Kasumi-1 (cell line): ENCODE data around the gene RAB6B.

Experiments
- DNase-seq, 2 experiments: peaks; one replicate each; lab custom pipeline; 2025; lab: John Stamatoyannopoulos, UW

The RAB6B gene

DNA sequence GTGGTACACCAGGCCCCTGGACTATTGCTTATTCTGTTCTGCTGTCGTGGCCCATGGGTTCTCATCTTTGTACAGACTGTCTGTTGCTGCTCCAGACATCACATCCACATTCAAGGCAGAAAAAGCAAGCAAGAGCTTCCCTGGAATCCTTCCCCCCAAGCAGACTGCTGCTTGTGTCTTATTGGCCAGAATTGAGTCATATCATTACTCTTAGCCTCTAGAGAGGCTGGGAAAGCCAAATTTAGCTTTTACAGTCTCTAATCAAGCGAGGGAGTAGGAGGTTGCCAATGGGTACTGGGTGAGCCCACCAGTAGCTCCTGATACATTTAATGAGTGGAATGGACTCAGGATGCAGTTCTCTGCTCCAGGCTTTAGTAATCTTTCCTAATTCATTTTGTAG is 39.4 kb downstream of the RAB6B start:
- DNase-seq, result peak; percentile 46 to 49

- peak; percentile 84 to 90 for DNase-seq
Observed at GRCh38 chr3:133855772-133856171, 39.9 kb downstream of the RAB6B start.

GRCh38 chr3:133855002-133855370 is 40.7 kb downstream of the RAB6B start:
- no peak for DNase-seq

DNA sequence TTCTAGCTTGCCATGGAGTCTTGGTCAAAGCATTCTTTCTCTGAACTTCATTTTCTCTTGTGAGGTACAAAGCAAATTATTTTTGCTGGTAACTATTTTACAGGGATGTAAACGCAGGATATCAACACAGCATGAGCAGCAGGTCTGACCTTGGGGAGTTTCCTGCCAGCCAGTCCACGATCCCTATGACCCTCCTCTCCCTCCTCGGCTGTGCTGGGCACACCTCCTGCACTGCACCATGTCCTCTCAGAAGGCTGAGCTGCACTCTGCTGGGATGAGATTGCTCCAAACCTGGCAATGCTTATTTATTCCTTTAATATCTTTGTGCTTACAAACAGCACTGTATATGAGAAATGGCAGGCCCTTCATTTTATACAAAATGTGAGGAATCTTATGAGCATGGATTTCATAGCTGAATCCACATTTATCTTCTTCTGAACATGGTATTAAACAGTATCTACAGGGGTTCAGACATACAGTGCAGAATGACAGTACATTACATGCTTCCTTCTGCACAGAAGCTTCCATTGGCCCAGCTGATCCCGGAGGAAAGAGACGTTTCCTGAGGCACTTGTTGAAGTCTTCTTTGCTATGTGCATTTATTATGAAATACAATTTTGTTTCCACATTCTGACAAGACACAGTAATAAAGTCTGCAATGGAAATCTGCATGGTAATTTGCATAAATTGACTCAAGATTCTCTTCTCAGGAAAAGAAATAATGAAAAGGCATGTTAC is 41.2 kb downstream of the RAB6B start:
- no peak for DNase-seq

GRCh38 chr3:133853925-133854227 is 41.8 kb downstream of the RAB6B start:
- DNase-seq, result no peak

DNA sequence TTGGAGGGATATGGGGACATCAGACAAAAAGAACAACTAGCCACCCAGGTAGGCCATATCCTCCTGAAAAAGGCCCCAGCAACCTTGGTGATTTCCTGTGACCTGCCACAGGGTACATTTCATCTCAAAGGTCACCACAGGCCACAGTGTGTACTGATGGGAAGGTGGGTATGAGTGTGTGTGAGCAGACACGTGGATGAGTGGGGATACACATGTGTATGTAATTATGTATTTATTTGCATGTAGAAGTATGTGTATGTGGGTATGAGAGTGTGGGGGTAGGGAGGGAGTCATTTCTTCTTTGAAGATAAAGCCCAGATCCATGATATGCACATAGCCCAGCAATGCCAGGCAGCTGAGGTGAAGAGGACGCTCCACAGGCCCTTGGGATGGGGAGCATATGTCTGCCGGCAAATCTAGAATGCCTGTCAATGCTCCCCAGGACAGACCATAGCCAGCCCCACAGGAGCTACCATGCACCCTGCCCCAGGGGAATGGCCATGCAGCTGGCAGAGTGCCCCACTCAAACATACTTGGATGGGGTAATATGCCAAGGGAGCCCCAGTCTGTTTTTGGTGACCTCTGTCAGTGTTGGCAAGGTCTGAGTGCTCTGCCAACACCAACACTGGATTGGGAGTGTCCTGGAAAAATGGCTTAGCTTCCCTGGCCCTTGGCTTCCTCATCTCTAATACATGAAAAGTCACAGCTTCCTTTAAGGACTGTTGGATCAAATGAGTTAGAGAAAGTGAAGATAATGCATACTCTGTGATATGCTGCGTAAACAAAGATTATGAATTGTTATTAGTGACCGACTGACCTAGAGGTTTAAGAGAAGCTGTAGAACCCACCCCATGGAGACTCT is 42.4 kb downstream of the RAB6B start:
- DNase-seq, result no peak

DNA sequence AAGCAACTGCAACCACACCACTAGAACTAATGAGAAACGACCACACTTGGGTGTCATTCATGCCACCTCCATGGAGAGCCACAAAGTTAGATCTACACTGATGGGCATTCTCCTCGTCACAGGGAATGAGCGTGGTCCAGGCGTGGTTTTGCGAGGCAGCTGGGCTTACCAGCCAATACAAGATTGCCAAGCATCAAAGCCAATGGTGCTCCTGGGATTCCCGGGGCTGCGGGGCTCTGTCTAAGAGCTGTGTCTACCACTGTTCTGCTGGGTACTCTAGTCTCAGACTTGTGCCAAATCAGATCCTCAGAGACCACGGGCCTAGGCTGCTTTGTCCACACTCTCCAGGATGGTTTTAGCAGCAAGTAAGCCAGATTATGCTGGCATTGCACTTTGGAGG is 43.8 kb downstream of the RAB6B start:
- no peak for DNase-seq

DNA sequence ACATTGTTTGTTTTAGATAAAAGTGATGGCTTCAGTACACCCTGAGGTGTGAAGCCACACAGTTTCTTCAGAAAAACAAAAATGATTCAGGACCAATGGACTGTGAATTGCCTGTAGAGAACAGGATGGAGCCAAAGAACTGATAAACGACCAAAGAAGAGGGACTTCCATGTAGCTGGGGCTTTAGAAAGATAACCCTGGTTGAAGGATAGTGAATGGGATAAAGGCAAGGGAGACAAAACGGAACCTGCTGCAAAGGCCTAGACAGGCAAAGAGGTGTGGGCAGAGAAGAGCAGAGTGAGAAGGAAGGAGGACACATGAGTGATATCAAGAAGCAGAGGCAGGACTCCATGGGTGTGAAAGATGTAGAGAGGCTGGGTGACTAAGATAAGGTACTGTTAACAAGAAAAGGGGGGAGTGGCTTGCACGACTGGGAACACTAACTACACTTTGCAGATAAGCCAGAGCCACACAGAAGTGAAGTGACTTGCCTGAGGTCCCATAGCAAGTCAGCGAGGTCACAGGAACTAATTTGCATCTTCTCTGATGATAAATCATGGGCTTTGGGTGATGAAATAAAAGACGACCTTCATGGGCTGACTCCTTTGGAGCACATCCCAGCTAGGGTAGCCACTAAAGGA is 44.3 kb downstream of the RAB6B start:
- DNase-seq, result no peak

DNA sequence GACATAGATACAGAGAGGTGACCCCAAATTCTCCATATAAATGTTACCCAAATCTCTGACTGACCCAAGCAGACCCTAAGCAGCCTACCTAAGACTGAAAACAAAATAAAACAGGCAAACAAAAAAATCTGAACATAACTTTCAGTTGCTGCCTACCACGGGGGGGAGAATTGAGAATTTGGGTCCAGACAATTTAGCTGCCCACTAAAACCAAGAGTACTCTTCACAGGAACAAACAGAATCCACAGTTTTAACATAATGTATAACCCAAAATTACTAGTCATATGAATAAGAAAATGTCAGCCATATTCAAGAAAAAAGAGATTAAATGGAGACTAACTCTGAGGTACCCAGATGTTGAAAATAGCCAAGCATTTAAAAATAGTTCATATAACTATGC is 45.6 kb downstream of the RAB6B start:
- DNase-seq, result no peak

DNA sequence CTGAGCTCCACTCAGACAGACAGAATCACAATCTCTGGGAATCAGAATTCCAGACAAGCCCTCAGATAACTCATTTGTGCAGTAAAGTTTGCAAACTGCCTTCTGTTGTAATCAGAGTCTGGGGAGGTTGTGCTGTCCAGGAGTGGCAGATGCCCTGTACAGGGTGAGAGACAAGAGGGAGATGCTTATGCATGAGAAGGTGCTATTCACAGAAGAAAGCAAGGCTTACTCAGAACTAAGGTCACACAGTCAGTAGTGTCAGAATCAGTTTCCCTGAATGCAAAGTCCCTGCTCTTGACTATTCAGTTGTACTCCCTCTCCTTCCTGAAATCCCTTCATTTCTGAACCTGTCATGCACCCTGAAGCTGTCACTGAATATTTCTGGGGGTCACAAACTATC is 46.3 kb downstream of the RAB6B start:
- no peak for DNase-seq

DNA sequence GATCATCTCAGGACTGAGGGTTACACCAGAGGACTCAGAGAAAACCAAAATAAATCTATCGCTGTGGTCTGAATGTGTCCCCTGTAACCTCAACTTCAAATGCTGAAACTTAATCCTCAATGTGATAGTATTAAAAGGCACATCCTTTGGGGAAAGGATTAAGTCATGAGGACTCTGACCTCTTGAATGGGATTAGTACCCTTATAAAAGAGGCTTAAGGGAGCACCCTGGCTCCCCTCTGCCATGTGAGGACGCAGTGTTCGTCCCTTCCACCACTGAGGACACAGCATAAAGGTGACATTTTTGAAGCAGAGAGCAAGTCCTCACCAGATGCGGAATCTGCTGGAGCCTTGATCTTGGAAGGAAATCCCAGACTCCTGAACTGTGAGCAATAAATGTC is 50.6 kb downstream of the RAB6B start:
- no peak for DNase-seq

- DNase-seq, result no peak
Observed at GRCh38 chr3:133843634-133844033, 52.0 kb downstream of the RAB6B start.

DNA sequence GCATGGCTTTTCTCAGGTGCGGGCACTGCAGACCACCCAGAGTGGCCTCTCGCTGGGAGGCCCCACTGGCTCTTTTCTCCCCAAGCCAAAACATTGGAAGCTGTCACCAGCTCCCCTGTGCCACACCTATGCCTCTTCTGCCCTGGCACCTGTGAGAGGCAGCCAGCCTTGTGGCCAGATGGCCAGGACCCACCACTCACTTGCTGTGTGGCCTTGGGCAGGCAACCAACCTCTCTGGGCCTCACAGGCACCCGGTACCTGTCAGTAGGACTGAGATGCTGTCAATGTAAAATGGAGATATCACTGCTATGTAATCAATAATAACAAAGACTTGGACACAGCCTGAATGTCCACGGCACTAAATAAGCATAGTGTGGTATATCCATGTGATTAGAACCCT is 53.5 kb downstream of the RAB6B start:
- DNase-seq, result no peak

DNA sequence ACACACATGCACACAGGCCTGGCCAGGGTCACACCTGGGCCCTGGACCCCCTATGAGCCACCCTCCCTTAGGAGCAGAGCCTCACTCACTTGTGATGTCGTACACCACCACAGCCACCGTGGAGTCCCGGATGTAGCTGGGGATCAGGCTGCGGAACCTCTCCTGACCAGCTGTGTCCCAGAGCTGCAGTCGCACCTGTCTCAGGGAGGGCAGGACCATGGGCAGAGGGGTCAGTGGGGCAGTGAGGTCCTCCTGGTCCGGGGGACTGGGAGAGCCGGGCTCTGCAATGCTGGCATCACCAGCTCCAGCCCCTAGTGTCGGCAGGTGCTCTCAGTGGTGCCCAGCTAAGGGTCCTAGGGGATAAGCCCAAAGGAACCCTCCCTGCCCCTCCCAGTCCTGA is 54.5 kb downstream of the RAB6B start:
- DNase-seq, result no peak

- DNase-seq, result no peak
Observed at GRCh38 chr3:133840767-133841166, 54.9 kb downstream of the RAB6B start.

- no peak for DNase-seq
Observed at GRCh38 chr3:133840055-133840737, 55.5 kb downstream of the RAB6B start.

DNA sequence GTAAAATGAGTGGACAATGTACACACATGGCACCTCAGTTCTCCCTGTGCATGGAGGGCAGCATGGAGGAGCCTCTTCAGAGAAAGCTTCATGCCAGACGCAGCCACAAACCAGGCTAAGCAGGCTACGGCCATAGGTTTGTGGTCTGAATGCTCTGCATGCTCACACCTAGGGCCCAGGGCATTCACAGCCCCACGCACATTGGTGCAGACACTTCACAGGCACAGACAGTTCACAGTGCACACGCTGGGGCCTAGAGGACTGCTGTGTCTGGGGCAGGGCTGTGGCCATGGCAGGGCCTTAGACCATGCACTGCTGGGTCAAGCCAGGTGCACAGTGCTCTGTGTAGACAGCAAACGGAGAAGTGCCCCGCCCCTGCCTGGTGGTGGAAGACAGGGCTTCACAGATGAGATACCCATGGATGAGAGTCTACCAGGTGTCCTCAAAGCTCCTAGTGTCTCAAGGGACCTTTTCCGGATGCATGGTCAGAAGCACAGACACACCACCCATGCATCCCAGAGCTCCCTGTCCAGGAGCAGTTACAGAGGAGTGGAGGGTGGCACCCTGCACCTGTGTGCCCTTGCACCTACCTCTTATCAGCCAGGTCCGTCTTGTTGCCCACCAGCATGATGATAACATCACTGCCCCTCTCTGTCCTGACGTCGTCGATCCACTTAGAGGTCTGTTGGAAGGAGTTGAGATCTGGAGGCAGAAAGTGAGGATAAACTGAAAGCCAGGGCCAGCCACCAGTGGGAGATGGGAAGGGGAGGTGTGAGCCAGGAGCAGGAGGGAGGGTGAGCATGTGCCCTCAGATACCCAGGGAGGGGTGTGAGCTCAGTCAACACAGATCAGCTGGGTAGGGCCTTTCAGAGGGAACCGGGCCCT is 56.5 kb downstream of the RAB6B start:
- DNase-seq, result no peak

DNA sequence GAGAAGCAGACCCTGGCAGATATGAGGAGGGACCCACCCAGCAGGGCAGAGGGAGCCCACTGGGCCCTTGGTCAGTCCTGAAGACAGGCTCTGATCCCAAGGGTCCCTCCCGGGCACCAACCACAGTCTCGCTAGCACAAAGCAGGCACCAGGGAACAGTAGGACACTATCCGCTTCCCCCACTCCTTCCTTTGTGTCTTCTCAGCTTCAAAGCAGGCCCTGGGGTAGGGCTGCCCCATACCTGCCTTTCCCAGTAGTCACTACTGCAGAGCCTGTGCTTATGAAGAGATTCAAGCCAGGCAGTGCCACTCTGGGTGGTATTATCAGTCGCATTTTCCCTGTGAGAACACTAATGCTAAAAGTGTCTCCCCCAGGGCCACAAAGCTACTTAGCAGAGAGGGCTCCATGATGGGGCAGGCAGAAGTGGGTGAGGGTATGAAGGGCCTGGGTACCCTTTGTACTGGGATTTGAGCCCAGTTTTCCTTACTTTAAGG is 57.3 kb downstream of the RAB6B start:
- no peak for DNase-seq

DNA sequence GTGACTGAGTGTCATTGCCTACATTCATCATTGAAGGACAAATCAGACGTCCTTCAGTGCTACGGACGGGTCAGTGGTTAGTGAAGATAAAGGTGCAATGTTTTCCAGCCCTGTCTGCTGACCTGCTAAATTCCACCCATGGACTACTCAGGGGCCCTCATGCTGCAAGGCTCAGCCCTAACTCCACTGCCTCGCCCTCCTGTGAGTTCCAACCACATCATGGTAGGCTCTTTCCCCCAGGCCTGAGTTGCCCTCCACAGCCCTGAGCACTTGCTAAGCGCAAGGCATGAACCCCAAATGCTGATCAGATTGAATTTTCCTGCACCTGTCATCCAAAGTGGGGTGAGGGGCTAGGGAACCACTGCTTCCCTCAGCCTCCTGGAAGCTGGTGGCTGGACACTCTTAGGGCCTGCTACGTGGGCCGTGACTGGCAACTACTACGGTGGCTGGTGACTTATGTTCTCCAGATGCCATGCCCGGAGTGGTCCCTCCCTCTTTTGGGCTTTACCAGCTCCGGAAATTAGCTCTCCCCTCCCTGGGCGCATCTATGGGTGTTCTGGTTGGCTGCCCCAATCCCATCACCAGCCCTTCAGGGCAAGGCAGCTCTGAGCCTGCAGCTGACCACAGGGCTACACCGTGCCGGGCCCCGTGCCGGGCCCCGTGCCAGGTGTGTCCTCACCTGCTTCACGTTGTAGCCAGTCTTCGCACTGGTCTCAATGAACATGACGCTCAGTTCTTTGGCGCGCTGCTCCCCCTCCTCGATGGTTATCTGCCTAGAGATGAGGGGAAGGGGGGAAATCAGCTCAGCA is 58.0 kb downstream of the RAB6B start:
- DNase-seq, result no peak

DNA sequence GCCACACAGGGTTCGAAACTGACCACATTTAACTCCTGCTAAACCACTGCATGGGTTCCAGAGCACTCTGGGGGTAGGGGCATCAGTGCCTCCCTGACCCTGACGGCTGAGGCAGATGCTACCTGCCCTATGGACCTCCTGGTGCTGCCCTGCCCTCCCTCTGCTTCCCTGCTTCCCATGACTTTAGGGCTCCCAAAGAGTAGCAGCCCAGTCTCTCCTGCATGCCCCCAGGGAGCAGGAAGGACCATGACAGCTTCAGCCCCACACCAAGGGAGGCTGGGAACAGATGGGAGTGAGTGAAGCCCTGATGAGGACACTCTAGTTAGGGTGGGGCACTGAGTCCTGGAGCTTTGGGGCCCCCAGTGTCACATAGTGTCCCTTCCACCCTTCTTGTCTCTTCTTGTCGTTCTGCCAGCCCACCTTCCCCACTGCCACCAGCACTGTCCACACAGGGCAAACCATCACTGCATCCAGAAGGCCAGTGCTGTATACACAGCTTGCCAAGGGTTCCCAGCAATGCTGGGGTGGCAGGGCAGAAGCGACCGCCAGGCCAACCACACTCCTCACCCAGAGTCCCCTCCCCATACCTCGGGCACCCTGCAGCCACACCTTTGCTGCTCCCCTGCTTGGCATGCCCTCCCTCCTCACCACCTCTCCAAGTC is 59.1 kb downstream of the RAB6B start:
- DNase-seq, result no peak
